ENCODE results near the gene CYP2F1.
"Not testable (repeated sequence)": the region's sequence is repeated elsewhere in the genome, so short reads cannot be mapped to it uniquely, and the experiment has no call there.

CYP2F1 gene, protein sequence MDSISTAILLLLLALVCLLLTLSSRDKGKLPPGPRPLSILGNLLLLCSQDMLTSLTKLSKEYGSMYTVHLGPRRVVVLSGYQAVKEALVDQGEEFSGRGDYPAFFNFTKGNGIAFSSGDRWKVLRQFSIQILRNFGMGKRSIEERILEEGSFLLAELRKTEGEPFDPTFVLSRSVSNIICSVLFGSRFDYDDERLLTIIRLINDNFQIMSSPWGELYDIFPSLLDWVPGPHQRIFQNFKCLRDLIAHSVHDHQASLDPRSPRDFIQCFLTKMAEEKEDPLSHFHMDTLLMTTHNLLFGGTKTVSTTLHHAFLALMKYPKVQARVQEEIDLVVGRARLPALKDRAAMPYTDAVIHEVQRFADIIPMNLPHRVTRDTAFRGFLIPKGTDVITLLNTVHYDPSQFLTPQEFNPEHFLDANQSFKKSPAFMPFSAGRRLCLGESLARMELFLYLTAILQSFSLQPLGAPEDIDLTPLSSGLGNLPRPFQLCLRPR

DNA sequence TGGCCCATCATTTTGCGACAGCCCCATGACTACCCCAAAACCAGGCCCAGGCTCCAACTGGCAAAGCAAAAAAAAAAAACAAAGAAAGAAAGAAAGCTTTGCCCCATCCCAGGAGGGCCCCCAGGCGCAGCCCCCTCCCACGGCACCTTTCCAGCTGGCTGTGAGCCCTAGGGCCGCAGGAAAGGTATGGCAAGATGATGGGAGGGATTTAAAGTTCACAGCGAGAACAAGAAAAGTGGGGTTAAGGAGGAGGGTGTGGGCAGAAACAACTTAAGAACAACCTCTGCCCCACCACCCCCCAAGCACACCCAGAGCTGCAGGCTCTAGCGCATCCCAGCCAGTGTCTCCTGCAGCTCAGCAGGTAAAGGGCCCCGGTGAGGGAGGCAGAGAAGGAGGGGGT is at the start of gene CYP2F1:
Gene CYP2F1, plus strand, starts transcription at position 301 of the 400 bp plus-strand sequence. CDS start 1,757 bp downstream, outside the sequence.
- DNase-seq, result no peak

DNA sequence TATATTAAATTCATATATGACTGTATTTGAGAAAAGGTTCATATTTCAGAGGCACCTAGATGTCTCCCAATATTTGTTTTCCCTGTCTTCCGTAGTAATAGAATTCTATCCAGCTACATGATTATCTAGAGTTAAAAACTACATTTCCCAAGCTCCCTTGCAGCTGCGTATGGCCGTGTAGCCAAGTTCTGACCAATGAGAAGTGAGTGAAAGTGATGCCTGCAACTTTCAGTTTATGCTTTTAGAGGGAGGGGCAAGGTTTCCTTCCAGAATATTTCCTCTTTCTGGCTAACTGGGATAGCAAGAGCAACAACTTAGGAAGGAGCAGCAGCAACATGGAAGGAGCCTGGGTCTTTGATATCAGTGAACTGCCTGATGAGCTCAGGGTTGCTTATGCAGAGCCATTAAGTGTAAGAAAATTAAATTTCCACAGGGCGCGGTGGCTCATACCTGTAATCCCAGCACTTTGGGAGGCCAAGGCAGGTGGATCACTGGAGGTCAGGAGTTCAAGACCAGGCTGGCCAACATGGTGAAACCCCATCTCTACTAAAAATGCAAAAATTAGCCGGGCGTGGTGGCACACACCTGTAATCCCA is 49.2 kb upstream of the CYP2F1 start:
- DNase-seq, result no peak

DNA sequence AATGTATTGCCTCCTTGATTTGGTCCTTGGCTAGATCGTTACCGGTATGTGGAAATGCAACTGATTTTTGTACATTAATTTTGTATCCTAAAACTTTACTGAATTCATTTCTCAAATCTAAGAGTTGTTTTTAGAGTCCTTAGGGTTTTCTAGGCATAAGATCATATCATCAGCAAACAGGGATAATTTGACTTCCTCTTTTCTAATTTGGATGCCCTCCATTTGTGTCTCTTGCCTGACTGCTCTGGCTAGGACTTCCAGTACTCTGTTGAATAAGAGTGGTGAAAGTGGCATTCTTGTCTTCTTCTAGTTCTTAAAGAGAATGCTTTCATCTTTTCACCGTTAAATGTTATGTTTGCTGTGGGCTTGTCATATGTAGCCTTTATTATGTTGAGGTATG is 37.9 kb upstream of the CYP2F1 start:
- no peak for DNase-seq

DNA sequence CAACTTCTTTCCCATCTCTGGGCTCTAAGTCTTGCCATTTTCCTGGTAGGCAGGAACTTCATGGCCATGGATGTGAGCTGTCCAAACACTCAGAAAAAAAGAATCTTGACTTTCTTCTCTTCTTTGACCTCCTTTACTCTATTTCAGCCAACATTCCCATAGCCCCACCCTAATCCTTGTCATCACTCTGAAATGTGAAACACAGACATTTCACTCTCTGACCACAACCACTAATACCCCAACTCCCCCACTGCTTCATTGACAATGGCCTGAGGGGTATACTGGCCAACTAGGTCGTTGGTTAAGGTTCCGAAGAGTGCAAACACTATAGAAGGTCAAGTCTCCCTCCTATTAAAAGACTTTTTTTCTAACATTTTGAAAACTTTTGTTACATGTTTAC is 30.7 kb upstream of the CYP2F1 start:
- no peak for DNase-seq

DNA sequence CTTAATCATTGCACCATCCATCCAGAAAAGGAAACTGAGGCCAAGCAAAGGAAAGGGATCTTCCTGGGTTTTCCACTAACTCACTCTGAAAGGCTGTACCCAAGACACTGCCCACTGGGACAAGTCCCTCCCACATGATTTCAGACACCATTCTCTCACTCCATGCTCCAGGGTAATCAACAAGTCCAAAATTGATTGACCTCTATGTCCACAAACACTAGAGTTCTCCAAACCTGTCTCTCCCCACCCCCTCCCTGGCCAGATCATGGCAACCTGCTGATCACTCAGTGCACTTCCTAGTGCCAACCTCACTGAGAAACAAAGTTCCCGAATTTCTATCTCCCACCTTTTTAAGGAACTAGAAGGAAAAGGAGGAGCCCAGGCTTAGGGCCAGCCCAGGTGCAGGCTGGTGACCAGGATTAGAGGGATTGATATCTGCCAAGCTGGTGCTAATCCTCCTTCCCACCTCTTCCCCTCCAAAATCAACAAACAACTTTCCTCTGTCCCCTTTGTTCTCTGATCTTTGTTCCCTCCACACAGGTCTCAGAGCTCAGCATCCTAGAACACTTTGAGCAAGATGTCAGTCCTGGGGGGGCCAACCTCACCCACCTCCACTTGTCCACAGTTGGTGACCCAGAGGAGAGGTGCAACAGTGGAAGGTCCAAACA is 28.4 kb upstream of the CYP2F1 start:
- DNase-seq, result no peak

DNA sequence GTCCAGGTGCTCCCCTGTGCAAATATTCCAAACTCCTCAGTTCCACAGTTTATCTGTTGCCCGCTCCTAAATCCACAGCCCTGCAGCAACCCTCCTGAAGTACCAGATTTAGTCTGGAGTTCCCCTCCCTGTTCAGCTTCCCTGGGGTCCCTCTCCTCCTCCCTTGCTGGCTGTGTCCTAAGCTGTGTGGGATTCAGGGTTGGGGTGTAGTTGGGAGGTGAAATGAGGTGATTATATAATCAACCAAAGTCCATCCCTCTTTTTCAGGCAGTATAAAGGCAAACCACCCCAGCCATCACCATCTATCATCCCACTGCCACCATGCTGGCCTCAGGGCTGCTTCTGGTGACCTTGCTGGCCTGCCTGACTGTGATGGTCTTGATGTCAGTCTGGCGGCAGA is 26.1 kb upstream of the CYP2F1 start, which contains the start of gene CYP2A13:
Gene CYP2A13, plus strand, starts transcription at position 301 of the 400 bp plus-strand sequence. Its CDS starts 21 bp downstream, at position 322.
- no peak for DNase-seq

DNA sequence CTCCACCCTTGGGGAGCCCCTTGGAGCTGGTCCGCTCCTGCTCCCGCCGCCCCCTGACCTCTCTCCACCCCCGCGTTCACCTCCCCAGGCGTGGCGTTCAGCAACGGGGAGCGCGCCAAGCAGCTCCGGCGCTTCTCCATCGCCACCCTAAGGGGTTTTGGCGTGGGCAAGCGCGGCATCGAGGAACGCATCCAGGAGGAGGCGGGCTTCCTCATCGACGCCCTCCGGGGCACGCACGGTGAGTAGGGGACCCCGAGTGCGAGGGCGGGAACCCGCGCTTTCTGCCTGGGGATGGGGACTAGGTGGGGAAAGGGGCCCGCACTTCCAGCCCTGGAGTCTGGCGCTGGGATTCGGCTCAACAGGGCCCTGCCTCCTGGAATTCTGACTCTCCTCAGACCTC is 24.3 kb upstream of the CYP2F1 start:
- DNase-seq, result no peak

DNA sequence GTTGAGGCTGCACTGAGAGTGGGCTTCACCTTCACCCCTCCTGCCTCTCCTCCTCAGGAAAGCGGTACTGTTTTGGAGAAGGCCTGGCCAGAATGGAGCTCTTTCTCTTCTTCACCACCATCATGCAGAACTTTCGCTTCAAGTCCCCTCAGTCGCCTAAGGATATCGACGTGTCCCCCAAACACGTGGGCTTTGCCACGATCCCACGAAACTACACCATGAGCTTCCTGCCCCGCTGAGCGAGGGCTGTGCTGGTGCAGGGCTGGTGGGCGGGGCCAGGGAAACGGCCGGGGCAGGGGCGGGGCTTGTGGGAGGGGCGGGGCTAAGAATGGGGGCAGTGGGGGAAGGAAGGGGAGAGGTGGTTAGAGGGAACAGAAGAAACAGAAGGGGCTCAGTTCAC is 18.5 kb upstream of the CYP2F1 start:
- DNase-seq, result no peak

DNA sequence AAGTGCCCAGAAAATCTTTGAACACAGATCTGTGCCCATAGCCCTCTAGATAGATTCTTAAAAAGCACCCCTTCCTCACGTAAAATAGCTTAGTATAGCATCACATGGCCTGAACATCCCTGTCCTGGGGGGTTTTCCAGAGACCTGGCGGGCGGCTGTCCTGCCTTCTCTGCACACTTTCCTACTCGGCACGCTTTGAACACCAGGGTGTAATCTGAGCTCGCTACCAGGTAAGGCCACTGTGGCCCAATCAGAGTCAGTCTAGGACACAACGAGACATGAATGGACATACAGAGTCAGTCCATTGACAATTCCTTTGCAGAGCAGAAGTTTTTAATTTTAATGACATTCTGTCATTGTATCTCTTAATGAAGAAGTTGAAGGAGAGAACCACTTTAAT is 17.9 kb upstream of the CYP2F1 start:
- DNase-seq, result no peak

DNA sequence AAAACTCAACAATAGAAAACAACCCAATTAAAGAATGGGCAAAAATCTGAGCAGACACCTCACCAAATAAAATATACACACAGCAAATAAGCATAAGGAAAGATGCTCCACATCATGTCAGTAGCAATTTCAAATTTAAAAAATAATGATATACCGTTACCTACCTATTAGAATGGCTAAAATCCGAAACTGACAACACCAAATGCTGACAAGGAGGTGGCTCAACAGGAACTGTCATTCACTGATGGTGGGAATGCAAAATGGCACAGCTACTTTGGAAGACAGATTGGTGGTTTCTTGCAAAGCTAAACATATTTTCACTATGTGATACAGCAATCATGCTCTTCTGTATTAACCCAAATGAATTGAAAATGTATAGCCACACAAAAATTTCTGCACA is 16.9 kb upstream of the CYP2F1 start:
- no peak for DNase-seq

DNA sequence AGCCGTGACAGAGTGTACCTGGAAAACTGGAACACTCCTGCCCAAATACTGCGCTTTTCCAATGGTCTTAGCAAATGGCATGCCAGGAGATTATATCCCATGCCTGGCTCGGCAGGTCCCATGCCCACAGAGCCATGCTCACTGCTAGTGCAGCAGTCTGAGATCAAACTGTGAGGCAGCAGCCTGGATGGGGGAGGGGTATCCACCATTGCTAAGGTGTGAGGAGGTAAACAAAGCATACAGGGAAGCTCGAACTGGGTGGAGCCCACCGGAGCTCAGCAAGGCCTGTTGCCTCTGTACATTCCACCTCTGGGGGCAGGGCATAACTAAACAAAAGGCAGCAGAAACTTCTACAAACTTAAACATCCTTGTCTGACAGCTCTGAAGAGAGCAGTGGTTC is 15.5 kb upstream of the CYP2F1 start:
- DNase-seq, result no peak

DNA sequence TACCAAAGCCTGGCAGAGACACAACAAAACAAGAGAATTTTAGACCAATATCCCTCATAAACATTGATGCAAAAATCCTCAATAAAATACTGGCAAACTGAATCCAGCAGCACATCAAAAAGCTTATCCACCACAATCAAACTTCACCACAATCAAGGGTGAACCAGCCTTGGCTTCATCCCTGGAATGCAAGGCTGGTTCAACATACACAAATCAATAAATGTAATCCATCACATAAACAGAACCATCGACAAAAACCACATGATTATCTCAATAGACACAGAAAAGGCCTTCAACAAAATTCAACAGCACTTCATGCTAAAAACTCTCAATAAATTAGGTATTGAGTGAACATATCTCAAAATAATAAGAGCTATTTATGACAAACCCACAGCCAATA is 12.0 kb upstream of the CYP2F1 start:
- DNase-seq, result not testable (repeated sequence)

DNA sequence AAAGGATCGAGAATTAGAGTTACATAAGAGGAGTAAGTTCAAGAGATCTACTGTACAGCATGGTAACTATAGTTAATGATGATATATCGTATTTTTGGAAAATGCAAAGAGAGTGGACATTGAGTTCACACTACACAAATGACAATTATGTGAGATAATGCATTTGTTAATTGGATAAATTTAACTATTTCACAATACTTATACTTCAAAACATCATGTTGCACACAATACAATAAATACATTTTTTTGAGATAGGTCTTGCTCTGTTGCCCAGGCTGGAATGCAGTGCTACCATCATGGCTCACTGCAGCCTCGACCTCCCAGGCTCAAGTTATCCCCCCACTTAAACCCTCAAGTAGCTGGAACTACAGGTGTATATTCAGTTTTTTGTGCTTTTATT is 8.1 kb upstream of the CYP2F1 start:
- no peak for DNase-seq

DNA sequence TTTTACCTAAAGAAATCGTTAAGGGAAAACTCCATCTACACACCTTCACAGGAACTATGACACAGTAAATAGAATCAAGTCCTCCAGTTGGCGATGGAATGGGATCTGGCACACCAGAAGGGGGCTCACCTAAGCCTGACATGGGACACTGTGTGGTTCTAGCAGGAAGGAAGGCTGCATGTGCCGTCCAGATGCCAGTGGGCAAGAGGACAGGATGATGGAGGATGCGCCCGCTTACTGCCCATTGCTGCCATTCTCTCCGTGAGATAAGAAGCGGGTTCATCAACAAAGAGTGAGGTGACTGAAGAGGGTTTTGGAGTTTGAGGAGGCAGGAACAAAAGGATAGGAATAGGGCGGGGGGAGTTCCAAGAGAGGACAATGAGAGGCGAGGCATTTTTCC is 2.9 kb upstream of the CYP2F1 start:
- no peak for DNase-seq

DNA sequence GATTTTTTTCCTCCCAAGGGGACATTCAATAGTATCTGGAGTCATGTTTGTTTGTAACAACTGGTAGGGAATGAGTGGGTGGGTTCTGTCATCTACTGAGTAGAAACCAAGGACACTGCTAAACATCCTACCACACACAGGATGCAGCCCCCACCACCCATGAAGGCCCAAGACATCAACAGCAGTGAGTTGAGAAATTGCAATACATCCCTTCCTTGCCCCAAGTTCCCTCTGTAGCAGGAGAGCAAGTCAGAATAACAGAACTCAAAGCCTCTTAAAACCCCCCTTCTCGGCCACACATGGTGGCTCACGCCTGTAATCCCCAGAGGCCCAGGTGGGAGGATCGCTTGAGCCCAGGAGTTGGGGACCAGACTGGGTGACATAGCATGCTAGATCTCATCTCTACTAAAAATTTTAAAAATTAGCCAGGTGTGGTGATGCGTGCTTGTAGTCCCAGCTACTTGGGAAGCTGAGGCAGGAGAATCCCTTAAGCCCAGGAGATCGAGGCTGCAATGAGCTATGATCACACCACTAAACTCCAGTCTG is 2.4 kb upstream of the CYP2F1 start:
- no peak for DNase-seq

DNA sequence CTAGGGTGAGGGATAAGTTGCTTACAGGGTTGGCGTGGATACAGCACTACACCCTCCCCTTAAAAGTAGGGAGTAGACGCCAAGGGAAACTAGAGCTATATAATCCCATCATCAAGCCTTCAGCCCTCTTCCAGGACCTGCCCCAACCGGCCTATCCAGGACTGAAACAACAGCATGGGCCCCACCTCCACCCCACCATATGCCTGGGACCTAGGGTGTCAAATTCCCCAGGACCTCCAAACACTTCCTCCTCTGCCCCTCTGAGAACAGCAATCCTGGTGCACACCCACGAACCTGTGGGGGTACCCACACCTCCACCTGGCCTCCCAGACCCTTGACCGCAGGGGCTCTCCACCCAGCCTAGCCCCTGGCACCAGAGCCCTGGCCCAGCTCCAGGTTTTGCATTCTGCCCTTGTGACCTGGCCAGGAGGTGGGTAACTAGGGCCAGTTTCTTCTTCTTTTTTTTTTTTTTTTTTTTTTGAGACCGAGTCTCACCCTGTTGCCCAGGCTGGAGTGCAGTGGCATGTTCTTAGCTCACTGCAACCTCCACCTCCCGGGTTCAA is 1.4 kb upstream of the CYP2F1 start:
- DNase-seq, result no peak

DNA sequence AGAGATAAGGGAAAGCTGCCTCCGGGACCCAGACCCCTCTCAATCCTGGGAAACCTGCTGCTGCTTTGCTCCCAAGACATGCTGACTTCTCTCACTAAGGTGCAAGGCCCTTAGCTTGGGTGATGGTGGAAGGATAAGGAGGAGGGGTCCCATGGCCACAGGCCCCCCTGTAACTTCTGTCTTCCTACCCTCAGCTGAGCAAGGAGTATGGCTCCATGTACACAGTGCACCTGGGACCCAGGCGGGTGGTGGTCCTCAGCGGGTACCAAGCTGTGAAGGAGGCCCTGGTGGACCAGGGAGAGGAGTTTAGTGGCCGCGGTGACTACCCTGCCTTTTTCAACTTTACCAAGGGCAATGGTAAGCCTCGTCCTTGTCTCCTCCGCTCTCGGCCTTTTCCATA is 2.0 kb downstream of the CYP2F1 start:
- DNase-seq, result no peak

DNA sequence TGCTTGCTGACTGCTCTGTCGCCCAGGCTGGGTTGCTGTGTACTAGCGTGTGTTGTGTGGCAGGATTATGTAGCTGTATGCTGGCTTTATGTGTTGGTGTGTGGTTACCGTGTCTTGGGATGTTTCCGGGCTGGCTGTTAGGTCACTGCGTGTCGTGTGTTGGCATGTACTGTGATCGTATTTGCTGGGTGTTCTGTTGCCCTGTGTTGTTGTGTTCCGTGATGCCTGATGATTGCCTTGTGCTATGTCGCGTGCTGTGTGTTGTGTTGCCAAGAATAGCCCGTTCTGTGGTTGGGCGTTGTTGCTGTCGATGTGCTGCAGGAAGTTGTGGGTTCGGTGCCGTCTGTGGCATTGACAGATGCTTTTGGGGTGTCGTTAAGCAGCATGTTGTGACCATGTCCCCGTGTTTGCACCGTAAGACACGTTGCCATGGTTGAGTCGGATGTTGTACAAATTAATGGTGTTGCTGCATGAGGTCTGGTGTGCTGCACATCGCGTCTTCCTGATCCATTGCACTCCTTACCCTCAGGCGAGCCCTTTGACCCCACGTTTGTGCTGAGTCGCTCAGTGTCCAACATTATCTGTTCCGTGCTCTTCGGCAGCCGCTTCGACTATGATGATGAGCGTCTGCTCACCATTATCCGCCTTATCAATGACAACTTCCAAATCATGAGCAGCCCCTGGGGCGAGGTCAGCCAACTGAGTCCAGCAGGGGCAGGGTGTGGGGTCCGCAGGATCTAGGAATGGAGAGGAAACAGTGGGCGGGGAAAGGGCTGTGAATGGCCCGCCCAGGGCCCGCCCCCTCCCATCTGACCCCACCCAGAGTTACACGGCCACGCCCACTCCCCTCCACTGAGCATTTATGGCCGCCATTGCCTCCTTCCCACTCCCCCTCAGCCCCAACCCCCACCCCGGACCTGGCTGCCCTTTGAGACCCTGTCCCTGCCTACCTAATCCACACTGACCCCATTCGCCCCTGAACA is 7.0 kb downstream of the CYP2F1 start:
- not testable (repeated sequence) for DNase-seq

DNA sequence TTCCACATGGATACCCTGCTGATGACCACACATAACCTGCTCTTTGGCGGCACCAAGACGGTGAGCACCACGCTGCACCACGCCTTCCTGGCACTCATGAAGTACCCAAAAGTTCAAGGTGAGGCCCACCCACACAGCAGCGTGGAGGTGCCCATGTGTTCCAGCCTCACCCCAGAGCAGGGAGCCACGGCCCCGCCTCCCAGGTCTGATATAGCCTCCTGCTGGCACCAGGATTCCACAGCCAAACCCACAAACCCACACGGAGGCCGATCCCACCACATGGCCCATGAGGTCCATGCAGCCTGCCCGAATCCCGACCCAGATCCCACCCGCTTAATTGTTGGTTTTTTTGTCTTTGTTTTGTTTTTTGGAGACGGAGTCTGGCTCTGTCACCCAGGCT is 8.6 kb downstream of the CYP2F1 start:
- DNase-seq, result not testable (repeated sequence)

DNA sequence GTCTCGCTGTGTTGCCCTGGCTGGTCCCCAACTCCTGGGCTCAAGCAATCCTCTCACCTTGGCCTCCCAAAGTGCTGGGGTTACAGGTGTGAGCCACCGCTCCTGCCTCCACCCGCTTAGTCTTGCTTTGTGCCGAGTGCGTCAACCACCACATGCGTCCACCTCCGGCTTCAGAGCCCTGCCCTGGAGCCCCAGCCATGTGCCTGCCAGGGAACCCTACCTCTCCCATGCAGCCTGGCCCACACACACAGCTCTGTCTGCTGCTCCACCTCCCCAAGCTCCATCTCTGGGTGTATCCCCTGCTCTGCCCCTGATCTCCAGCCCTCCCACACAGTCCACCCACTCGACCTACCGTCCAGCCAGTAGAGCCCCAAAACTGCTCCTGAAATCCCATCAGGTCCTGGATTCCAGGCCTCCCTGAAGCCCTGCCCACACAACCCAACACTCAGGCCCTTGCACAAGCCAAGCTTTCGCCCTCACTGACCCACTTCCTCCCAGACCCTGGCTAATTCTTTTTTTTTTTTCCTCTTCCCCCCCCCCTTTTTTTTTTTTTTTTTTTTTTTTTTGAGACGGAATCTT is 9.6 kb downstream of the CYP2F1 start:
- no peak for DNase-seq

DNA sequence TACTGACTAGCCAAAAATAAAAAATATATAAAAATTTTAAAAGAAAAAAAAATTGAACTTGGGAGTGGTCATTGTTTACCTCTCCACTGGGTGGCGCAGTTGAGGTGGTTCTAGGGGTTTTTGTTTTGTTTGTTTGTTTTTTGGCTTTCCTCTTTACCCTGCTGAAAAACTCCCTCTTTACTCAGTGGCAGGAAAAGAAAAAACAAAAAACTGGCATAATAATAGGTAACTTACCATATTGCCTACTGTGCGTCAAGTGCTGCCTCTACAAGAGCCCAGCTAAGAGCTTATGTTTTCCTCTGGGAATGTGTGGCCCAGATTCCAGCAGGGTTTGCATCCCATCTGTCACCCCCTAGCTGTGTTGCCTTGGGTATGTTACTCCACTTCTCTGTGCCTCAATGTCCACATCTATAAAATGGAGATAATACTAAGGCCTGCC is 12.6 kb downstream of the CYP2F1 start:
- not testable (repeated sequence) for DNase-seq

Measured in NCI-H1694 (cell line).